Activated CD8-positive, alpha-beta memory T cell treated with anti-CD3 and anti-CD28 coated beads for 24 hours (primary cell): Measurements from ENCODE around the gene CHAF1B.
"Not testable (repeated sequence)": the region's sequence is repeated elsewhere in the genome, so short reads cannot be mapped to it uniquely, and the experiment has no call there.

Experiments
- DNase-seq: peaks from one replicate; pipeline ENCODE4 v3.0.0-alpha.2; 2020

The CHAF1B gene

GRCh38 chr21:36388835-36389234 lies 3.6 kb downstream of the CHAF1B start:
- peak; percentile 47 for DNase-seq

DNA sequence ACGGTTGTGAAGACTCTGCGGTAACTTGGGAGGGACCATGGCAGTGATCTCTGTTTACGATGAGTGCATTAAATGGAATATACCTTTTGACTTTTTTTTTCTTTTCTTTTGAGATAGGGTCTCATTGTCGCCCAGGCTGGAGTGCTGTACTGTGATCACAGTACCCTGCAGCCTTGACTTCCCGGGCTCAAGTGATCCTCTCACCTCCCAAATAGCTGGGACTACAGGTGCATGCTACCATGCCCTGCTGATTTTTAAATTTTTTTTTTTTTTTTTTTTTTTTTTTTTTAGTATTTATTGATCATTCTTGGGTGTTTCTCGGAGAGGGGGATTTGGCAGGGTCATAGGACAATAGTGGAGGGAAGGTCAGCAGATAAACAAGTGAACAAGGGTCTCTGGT lies 6.5 kb downstream of the CHAF1B start:
- DNase-seq, result peak; percentile 11

GRCh38 chr21:36395353-36396111 lies 10.3 kb downstream of the CHAF1B start:
- DNase-seq, result no peak

DNA sequence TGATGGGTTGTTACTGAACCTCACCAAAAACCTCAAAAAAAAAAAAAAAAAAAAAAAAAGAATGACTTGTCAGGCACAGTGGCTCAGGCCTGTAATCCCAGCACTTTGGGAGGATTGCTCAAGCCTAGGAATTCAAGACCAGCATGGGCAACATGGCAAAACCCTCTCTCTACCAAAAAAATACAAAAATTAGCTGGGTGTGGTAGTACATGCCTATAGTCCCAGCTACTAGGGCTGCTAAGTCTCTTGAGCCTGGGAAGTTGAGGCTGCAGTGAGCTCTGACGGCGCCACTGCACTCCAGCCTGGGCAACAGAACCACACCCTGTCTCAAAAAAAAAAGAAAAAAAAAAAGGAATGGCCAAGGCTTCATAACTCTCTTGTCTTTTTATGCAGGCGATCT lies 11.1 kb downstream of the CHAF1B start:
- DNase-seq, result no peak

GRCh38 chr21:36396971-36397370 lies 11.8 kb downstream of the CHAF1B start:
- no peak for DNase-seq

GRCh38 chr21:36397606-36398005 lies 12.4 kb downstream of the CHAF1B start:
- no peak for DNase-seq

GRCh38 chr21:36399736-36400135 lies 14.5 kb downstream of the CHAF1B start:
- not testable (repeated sequence) for DNase-seq

DNA sequence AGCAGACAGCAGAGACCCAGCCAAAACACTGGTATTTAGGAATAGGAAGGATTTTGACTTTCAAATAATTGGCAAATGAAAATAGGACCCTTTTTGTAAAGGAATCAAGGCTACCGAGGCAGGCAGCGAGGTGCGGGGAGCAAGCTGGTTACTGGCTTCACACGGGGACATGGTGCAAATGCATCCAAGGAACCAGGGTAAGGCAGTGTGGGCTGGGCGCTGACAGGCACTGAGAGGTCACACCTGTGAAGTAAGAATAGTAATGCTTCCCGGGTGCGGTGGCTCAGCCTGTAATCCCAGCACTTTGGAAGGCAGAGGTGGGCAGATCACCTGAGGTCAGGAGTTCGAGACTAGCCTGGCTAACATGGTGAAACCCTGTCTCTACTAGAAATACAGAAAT lies 15.5 kb downstream of the CHAF1B start:
- DNase-seq, result no peak

DNA sequence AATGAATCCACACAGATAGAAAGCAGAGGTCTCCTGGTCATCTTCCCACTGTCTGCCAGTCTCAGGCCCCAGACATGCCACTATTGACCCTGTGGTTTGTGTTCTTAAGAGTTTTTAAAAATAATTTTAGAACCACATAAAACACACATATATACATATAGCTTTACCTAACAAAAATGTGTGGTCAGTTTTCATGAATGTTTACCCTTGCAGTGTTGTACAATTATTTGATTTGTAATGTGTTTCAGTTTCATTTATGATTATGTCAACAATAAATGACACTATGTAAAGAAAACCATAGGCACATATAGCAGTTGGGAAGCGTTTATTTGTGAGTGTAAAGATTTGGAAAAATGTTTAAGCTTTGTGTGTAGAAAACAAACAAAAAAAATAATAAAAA lies 17.1 kb downstream of the CHAF1B start:
- DNase-seq, result no peak

DNA sequence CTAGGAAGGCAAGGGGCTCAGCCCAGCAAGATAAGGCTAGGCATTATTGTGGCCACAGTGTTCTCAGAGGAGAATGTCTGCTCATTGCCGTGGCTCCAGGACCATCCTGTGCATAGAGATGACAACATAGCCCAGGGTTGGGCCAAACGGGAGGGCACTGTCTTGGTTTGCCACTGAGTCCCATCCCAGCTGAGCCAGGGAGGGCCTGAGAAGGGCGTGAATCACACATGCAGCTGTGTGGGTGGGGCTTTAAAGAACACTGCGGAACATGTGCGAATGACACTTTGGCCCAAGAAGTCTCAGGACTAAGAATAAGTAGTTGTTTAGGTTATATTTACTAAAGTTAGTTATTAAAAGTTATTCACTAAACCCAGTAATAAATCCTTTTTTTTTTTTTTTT lies 18.5 kb downstream of the CHAF1B start:
- no peak for DNase-seq

- DNase-seq, result no peak
Observed at GRCh38 chr21:36408568-36408967, 23.4 kb downstream of the CHAF1B start.

DNA sequence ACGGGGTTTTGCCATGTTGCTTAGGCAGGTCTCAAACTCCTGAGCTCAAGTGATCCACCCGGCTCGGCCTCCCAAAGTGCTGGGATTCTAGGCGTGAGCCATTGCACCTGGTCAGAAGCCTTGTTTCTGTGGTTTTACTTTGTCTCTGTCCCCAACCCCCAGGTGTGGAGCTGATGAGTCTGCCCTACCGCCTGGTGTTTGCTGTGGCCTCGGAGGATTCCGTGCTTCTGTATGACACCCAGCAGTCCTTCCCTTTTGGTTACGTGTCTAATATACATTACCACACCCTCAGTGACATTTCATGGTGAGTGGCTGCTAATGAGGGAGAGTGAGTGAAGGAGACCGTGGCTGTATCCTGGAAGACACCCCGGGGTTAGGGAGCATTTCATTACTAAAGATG lies 26.1 kb downstream of the CHAF1B start:
- no peak for DNase-seq

GRCh38 chr21:36412916-36413315 lies 27.7 kb downstream of the CHAF1B start:
- DNase-seq, result no peak

DNA sequence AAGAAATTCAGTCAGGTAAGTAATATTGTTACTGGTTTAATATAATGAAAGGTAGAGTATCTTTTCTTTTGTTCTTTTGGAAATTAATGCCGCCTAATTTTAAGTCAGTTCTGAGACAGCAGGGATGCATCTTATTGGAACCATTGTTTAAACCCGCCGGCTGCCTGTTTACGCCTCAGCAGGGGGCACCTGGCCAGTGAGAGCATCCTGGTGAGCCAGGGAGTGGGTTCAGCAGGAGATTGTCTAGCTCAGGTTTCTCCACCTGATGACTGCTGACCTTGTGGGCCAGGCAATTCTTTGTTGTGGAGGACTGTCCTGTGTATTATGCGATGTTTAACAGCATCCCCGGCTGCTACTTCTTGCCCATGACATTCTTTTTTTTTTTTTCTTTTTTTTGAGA lies 30.2 kb downstream of the CHAF1B start:
- no peak for DNase-seq

- DNase-seq, result no peak
Observed at GRCh38 chr21:36419241-36419640, 34.0 kb downstream of the CHAF1B start.

GRCh38 chr21:36419996-36420395 lies 34.8 kb downstream of the CHAF1B start:
- peak; percentile 71 for DNase-seq

- DNase-seq, result no peak
Observed at GRCh38 chr21:36420571-36421339, 35.6 kb downstream of the CHAF1B start.

DNA sequence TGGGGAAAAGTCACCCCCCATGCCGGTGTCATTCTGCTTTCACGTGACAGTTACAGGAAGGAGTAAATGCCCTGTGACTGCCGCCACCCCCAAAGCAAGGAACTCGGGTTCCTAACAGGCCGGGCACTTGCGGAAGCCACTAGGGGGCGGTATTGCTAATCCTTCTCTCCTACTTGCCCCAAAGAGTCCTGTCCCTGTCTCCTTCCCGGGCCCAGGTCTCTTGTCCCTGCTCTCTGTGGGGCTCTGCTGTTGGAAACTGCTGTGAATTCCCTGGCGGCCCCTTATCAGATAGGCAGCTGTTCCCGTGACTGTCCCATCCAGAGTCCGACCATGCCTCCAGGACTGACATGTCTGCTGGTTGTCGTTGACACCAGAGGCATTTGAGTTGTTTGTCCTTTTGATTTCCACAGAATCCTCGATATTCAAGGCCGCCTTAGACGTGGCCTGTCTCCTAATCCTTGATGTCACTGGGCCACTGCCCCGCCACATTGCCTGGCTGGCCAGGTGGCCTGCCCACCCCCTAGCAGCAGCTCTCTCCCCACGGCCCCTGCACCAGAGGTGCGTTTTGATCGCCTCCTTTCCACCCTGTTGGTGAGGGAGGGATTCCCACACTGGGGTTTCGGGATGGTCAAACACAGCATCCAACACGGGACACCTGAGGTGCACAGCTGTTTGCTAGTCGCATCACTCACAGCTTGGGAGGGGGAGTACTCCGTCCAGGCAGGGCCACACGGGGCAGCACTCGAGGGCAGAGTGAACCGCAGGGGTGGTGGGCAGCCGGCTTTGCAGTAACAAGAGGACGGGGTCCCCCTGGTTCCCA lies 37.3 kb downstream of the CHAF1B start:
- peak; percentile 61 for DNase-seq

DNA sequence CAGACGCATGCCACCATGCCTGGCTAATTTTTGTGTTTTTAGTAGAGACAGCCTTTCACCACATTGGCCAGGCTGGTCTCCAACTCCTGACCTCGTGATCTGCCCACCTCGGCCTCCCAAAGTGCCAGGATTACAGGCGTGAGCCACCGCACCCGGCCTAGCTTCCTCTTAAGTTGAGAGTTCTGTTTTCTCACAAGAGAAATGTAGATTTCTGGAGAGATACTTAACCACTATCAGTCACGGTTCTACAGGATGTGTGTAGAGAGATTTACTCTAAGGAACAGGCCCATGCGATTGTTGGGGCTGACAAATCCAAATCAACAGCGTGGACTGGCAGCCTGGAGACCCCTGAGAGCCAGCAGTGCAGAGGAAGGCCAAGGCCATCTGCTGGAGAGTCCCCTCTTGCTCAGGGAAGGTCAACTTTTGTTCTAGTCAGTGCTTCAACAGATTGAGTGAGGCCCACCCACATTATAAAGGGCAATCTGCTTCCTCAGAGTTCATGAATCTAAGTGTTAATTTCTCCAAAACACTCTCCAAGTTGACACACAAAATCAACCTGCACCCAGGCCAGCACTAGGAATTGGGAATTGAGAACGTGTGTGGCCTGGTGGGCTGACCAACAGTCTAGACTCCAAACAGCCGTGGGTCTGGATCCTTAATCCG lies 38.7 kb downstream of the CHAF1B start:
- DNase-seq, result no peak

DNA sequence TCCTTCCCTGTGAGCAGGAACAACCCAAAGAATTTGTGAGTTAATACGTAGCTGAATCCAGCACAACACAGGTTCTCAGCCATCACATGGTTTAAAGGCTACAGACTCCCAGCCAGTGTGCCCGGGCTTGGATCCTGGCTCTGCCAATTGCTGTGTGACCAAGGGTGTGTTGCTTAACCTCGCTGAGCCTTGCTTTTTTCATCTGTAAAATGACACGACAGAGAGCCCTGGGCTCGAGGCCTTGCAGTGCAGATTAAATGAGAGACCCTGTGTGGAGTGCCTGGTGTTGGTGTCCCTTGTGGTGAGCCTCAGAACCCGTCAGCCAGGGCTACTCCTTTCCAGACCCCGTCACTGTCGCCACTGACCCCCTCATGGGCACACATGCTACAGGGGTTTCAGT lies 39.4 kb downstream of the CHAF1B start:
- DNase-seq, result no peak

- no peak for DNase-seq
Observed at GRCh38 chr21:36425286-36425685, 40.1 kb downstream of the CHAF1B start.

GRCh38 chr21:36427502-36427901 lies 42.3 kb downstream of the CHAF1B start:
- no peak for DNase-seq
